ENCODE measurements around the gene NUFIP1.

DNA sequence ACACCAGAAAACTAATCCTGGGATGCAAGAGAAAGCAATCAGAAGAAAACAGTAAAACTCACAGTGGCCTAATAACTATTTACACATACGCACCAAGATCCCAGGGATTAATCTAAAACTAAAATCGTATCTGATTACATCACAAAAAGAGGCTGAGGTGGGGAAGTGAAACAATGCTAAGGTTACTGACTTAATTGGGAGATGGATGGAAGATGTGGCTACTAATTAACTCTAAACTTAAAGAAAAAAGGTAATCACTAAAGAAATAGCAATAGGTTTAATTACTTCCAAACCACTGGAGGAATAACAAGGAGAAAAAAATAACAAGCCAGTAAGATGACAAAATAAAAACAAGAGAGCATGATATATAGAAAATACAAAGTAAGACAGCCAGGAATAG, 50.4 kb downstream of the NUFIP1 start:
- TF ChIP-seq, protein P1, sequence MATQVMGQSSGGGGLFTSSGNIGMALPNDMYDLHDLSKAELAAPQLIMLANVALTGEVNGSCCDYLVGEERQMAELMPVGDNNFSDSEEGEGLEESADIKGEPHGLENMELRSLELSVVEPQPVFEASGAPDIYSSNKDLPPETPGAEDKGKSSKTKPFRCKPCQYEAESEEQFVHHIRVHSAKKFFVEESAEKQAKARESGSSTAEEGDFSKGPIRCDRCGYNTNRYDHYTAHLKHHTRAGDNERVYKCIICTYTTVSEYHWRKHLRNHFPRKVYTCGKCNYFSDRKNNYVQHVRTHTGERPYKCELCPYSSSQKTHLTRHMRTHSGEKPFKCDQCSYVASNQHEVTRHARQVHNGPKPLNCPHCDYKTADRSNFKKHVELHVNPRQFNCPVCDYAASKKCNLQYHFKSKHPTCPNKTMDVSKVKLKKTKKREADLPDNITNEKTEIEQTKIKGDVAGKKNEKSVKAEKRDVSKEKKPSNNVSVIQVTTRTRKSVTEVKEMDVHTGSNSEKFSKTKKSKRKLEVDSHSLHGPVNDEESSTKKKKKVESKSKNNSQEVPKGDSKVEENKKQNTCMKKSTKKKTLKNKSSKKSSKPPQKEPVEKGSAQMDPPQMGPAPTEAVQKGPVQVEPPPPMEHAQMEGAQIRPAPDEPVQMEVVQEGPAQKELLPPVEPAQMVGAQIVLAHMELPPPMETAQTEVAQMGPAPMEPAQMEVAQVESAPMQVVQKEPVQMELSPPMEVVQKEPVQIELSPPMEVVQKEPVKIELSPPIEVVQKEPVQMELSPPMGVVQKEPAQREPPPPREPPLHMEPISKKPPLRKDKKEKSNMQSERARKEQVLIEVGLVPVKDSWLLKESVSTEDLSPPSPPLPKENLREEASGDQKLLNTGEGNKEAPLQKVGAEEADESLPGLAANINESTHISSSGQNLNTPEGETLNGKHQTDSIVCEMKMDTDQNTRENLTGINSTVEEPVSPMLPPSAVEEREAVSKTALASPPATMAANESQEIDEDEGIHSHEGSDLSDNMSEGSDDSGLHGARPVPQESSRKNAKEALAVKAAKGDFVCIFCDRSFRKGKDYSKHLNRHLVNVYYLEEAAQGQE (IDR thresholded peaks at IDR 0.05), result no peak
- TF ChIP-seq TAF1 (conservative IDR thresholded peaks at IDR 0.05), result no peak
- TF ChIP-seq, protein P2, sequence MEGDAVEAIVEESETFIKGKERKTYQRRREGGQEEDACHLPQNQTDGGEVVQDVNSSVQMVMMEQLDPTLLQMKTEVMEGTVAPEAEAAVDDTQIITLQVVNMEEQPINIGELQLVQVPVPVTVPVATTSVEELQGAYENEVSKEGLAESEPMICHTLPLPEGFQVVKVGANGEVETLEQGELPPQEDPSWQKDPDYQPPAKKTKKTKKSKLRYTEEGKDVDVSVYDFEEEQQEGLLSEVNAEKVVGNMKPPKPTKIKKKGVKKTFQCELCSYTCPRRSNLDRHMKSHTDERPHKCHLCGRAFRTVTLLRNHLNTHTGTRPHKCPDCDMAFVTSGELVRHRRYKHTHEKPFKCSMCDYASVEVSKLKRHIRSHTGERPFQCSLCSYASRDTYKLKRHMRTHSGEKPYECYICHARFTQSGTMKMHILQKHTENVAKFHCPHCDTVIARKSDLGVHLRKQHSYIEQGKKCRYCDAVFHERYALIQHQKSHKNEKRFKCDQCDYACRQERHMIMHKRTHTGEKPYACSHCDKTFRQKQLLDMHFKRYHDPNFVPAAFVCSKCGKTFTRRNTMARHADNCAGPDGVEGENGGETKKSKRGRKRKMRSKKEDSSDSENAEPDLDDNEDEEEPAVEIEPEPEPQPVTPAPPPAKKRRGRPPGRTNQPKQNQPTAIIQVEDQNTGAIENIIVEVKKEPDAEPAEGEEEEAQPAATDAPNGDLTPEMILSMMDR (IDR thresholded peaks at IDR 0.05; ENCODE audit: low read depth, low read length, missing input control), result no peak
- no peak for TF ChIP-seq YY1 (IDR thresholded peaks at IDR 0.05)
- TF ChIP-seq, protein P3, sequence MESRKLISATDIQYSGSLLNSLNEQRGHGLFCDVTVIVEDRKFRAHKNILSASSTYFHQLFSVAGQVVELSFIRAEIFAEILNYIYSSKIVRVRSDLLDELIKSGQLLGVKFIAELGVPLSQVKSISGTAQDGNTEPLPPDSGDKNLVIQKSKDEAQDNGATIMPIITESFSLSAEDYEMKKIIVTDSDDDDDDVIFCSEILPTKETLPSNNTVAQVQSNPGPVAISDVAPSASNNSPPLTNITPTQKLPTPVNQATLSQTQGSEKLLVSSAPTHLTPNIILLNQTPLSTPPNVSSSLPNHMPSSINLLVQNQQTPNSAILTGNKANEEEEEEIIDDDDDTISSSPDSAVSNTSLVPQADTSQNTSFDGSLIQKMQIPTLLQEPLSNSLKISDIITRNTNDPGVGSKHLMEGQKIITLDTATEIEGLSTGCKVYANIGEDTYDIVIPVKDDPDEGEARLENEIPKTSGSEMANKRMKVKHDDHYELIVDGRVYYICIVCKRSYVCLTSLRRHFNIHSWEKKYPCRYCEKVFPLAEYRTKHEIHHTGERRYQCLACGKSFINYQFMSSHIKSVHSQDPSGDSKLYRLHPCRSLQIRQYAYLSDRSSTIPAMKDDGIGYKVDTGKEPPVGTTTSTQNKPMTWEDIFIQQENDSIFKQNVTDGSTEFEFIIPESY (IDR thresholded peaks at IDR 0.05), result no peak
